ENCODE results near the gene MACIR.
"Not testable (repeated sequence)": the region's sequence is repeated elsewhere in the genome, so short reads cannot be mapped to it uniquely, and the experiment has no call there.

MACIR gene, protein sequence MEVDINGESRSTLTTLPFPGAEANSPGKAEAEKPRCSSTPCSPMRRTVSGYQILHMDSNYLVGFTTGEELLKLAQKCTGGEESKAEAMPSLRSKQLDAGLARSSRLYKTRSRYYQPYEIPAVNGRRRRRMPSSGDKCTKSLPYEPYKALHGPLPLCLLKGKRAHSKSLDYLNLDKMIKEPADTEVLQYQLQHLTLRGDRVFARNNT

DNA sequence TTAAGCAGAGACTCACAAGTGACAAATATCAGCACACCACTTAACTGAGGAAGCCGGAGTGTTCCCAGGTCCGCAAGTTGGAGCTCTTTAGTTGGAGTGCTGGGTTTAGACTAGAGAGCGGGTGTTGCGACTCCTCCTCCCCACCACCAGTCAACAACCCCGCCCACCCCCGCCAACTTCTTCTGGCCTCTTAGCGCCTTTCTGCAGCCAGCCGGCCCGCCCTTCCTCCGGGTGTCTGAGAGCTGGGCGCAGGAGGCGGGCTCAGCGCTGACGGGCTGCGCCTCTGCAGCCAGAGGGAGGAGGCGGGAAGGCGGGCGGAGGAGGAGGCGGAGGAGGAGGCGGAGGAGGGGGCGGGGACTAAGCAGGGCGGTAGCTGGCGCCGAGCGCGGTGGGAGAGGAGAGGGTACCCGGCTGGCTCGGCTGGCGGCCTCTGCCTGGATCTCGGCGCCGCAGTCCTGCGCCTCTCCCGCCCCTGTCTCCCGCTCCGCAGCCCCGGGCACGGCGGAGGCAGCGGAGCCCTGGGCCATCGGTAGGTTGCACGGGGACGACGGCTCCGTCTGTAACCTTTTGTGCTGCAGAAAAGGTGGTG, at the start of gene MACIR:
MACIR (plus strand) TSS at position 396 of the 589 bp plus-strand sequence. CDS start 17,157 bp downstream, outside the sequence.
- peak; percentile 93 to 97 (median 96) for DNase-seq

DNA sequence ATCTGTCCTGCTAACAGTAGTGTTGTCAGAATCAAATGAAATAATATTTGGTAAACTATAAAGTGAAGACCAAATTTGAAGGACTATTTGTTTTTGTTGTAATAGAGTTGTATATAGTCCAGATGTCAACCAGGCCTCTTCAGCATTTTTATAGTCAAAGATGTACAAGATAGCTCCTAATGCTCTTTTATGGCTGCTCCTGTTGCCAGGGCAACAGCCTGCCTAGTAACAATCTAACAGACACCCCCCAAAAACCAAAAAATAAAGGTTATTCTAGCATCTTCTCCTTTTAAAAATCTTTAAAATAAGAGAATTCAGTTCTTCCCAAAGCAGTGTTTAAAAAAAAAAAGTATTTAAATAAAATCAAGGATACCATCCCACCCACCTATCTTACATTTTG, 49.5 kb upstream of the MACIR start:
- no peak for DNase-seq

DNA sequence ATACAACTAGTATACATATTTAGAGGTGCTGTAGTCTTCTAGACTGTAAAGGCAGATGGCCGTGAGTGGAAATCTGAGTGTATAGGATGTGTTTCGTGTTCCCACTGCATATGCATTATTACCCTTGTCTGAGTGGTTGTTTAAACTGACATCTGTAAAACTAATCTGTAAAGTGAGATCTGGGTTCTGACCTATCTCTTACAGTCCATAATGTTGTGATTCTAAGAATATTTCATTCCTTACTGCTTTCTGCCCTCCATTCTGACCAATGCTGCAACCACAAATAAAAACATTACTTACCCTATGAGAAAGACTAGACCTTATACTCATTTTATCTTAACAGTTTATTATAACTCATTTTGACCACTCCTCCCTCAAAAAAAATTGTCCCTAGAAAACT, 47.6 kb upstream of the MACIR start:
- no peak for DNase-seq

DNA sequence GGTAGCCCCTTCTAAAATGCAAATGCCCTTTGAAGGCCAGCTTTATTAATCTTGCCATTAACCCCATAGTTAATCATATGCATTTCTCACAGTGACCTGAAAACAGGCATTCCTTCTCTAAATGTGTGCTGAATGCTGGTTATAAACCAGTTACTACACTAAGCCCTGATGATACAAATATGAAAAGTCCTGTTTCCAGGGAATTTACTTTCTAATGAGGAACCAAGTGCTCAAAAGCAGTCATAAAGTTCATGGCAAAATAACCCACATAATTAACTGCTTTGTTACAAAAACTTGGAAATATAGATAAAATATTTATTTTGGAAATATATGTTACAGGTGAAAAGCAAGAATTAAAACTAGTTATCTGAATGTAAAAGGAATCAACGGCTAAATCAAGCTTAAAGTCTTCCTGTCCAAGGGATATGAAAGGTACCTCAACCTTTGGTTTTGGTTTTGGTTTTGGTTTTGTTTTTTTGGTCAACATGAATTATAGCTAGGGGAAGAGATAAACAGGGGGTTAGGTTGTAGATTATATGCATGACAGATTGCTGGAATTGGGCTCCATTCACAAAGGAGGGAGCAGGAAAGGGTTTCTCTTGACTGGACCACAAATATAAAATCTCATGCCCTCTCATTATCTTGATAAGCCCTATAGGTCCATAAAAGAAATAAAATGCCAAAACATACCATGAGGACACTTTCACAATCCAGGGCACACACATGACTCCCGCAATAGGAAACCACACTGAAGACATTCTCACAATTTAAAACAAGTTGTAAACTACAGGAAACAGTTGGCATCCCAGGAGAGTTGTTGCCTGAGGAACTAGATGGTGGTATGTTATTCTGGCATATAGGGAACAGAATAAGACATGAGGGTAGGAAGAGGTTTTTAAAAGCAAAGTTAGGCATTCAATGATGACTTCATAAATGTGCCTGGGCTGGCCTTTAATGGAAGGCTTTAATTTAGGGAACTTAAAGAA, 46.7 kb upstream of the MACIR start:
- peak; percentile 47 to 71 (median 65) for DNase-seq

DNA sequence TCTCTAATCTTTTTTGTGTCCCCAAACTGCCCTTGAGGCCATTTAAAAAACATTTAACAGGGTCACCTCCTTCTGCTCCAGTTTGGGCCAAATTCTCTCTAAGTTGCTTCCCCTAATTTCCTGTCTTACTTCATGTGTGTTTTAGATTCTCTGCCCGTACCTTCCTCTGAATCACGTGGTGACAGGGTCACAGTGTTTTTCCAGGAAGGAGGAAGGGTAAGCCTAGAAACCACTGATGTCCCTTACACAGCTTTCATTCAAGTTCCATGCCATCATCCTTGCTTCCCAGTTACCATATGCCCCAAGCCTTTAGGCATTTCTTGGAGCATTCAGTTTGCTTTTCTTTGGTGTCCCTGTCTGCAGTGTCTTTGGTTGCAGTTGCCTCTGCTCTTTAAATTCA, 42.4 kb upstream of the MACIR start:
- DNase-seq = peak; percentile 32 to 48 (median 35)

DNA sequence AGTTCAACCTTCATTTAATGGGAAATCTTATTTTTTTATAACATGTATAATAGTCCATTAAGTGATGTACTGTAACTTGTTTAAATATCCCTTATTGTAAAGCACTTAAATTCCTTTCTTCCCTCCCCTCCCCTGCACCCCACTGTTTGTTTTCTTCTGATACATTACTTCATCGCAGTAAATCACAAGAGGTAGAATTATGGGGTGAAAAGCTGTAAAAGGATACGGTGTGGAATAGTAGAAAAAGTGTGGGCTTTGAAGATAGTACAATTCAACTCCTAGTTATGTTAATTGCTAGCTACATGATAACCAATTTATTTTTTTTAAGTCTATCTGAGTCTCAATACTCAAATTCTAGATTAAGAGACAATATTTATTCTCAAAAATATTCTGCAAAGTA, 41.9 kb upstream of the MACIR start:
- DNase-seq = no peak

DNA sequence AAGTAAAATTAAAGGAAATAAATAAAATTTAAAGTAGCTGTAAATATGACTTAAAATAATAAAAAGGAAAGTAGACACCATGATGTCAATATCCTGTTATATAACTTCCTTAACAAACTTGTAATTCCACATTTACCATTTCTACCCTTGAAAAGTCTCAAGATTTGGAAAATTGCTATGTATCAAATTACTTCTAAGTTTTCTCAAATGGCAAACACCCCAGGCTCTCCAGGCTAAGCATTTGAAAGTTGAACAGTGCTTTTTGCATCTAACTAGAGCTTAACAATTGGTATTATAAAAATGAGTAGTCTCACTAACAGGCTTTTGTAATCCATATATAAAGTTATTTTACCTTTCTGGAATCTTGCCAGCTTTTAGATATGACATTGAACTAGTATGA, 41.5 kb upstream of the MACIR start:
- DNase-seq = no peak

DNA sequence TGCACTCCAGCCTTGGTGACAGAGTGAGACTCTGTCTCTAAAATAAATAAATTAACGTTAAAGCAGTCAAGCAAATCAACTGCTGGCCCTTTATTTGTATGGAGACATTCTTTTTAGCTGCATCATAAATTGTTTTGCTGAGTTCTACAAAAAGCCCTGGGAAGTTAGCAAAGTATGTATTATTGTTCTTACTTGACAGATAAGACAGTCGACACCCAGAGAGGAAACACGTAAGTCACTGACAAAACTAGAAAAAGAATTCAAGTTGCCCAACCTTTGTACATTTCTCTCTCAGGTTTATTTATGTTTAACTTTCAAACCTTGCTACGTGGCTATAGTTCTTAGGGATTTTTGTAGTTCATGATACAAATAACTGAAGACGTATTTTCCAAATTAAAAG, 40.4 kb upstream of the MACIR start:
- DNase-seq = no peak

DNA sequence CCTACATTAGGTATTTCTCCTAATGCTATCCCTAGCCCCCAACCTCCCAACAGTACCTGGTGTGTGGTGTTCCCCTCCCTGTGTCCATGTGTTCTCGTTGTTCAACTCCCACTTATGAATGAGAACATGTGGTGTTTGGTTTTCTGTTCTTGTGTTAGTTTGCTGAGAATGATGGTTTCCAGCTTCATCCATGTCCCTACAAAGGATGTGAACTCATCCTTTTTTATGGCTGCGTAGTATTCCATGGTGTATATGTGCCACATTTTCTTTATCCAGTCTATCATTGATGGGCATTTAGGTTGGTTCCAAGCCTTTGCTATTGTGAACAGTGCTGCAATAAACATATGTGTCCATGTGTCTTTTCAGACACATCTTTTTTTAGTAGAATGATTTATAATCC, 39.5 kb upstream of the MACIR start:
- DNase-seq = not testable (repeated sequence)

DNA sequence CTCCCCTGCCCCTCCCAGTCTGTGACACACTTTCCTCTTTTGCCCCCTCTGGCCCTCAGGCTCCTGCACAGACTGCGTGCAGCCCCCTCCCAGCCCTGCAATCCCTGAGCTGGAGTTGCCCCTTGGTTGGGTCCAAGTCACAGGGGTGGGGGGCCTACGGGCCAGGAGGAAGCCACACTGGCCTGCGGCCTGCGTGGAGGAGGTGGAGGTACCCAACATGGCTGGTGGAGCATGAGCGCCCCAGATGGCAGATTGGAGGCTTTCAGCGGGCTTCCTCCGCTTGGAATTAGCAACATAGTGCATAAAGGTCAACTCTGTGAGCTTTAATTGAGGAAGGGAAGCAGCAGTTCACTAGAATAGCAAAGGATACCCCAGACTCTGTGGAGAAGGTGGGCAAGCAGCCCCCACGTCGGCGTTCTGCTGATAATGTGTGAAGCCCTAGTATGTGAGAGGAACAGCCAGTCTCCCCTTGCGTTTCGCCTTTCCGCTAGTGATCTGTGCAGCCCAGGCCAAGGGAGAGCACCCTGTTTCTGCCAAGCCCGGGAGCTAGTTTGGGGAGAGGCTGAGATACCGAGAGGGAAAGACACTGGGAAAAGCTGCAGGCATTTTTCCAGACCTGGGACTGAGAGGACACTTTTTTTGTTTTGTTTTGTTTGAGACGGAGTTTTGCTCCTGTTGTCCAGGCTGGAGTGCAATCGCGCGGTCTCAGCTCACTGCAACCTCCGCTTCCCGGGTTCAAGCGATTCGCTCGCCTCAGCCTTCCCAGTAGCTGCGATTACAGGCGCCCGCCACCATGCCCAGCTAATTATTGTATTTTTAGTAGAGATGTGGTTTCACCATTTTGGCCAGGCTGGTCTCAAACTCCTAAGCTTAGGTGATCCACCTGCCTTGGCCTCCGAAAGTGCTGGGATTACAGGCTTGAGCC, 35.3 kb upstream of the MACIR start:
- no peak for DNase-seq

DNA sequence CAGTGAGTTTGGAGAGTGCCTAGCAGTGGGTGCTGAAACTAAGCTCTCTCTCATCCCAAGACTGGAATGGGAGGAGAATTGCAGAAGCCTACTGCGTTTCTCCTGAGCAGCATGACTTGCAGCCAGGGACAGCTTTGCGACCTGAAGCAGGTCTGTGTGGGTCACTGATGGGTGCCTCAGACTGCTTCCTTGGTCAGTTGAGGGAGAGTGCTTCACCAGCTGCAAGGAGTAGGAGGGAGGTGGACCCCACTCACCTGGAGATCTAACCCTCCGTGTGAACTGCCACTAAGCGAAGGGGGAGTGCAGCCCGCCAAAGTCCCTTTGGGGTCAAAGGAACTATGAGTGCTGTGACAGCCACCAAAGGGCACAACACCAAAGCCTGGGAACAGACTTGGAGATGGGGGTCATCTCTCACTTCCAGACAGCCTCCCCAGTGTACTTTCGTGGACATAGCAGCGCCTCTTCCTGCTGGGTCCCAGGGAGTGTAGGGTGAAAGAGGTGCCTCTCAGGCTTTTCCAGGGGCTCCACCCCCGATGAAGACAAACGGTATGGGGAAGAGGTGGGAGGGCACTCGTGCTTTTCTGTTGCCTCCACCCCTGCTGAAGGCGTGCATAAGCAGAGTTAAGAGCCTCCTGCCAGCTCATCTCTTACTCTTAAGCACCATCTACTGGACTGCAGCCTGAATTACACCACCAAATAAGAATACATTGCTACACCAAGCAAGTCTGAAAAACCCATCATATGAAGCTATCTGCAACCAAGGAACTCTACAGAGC, 34.3 kb upstream of the MACIR start:
- DNase-seq = peak; percentile 74 to 82 (median 74)

DNA sequence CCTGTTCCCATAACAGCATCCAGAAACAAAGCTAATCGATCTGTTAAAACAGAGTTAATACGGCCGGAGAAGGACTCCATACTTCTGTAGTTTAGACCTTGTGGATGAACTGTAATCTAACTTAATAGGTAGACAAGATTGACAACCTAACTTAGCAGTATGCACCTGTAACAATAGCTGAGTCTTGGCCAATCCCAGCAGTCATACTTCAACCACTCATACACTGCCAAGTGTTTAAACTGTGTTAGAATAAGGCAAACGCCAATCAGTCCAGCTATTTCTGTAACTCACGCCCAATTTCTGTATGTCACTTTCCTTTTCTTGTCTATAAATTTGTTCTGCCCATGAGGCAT, 33.7 kb upstream of the MACIR start:
- no peak for DNase-seq

DNA sequence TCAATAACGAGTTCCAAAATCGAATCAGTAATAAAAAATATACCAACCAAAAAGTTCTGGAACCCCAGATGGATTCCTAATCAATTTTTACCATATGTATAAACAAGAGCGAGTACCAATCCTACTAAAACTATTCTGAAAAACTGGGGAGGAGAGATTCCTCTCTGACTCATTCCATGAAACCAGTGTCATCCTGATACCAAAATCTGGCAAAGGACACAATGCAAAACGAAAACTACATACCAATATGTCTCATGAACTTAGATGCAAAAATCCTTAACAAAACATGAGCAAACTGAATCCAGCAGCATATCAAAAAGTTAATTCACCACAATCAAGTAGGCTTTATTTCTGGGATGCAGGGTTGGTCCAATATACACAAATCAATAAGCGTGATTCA, 30.5 kb upstream of the MACIR start:
- DNase-seq = no peak

DNA sequence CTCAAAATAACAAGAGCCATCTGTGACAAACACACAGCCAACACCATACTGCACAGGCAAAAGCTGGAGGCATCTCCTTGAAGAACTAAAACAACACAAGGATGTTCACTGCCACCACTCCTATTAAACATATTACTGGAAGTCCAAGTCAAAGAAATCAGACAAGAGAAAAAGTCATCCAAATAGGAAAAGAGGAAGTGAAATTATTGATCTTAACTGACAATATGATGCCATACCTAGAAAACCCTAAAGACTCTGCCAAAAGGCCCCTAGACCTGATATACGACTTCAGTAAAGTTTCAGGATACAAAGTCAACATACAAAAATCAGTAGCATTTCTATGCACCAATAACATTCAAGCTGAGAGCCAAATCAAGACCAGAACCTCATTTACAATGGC, 30.0 kb upstream of the MACIR start:
- DNase-seq = no peak

DNA sequence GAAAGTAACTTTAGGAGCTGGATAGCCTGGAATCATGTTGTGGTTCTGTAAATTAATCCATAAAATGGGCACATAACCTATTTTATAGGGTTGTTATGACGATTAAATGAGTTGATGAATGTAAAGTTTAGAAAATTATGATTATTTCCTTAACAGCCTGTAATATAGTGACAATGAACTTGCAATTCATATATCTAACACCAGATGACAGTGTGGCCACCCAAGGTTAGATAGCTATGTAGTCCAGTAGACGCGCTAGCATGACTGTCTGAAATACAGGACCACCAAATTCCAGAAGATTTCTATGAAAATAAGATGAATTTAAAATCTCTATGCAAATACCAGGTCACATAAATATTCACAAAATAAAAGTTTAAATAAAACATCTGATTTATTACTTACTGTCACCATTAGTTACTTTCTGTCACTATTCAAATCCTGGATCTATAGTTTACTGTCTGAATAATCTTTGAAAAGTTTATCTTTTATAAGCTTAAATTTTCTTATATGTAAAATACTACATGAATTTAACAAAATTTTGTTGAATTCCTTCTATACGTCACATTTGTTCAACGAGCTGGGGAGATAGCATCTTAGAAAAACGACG, 26.1 kb upstream of the MACIR start:
- peak; percentile 57 to 75 (median 70) for DNase-seq

DNA sequence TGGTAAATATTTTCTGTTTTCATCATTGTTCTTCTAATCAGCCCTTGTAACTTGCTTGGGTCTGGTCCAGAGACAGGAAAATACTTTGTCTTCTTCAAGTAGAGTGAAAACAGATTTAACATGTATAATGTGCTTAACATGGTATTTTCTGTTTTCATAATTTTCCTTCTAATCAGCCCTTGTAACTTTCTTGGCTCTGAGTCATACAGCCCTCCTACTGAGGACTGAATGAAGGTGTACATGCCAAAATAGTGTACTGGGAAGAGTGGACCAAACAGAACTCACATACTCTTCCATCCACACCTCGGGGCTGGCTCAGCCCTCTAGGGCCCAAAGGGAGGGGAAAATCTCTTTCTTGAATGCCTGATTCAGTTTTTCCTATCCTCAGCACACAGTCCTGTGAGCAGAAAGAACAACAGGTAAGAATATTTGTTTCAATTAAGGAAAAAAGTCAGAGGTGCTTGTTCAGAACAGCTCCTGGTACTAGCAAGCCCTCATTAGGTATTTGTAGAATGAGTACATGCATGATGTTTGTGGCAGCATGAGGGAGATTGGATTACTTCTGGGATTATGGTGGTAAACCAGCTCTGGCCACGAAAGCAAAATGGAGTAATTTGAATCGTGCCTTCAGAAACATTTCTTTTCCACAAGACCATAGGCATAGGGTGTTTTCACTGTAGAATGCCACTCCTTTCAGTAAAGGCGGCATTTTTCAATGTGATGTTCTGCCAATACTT, 24.2 kb upstream of the MACIR start:
- DNase-seq = no peak

DNA sequence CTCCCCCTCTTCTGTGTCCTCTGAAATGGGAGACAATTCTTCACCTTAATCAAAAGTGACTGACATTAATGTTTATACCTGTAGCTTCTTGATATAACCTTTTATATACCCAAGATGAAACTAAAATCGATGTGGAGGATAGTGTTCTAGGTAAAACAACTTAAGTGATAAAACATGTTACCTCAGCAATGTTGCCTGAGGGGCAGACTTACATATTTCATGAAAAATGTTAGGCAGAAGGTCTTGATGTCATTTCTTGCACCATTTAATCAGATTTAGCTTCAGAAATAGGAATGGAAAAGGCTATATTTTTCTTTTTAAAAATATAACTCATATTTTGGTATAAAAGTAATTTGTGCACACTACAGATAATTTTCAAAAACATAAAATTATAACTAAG, 22.7 kb upstream of the MACIR start:
- no peak for DNase-seq

DNA sequence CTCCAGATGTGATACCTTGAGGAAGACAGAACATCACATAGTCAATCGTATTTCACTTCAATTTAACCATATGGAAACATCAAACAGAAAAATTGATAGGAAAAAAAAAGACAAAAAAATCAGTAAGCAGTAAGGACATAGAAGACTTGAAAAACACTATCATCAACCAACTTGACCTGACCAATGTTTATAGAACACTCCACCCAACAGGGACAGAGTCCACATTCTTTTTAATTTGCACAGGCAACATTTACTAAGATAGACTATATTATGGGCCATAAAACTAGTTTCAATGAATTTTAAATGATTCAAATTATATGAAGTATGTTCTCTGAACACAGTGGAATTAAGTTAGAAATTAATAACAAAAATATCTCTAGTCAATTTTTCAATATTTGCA, 20.8 kb upstream of the MACIR start:
- no peak for DNase-seq

DNA sequence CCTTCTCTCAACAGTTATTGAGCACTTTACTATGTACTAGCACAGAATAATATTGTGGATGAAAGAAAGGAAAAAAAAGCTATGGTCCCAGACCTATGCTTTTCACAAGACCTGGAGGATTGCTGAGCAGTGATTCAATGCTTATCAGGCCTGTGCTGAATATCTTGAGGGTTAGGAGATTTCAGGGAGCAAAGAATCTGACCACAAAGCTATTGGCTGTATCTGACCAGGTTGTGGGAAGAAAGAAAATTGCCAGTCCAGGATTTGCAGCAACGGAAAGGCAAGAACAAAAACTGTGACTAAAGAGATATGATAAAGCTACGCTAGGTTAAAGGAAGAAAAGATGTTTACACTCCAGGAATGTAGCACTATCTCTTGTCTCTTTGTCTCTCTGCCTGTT, 14.9 kb upstream of the MACIR start:
- DNase-seq = no peak

DNA sequence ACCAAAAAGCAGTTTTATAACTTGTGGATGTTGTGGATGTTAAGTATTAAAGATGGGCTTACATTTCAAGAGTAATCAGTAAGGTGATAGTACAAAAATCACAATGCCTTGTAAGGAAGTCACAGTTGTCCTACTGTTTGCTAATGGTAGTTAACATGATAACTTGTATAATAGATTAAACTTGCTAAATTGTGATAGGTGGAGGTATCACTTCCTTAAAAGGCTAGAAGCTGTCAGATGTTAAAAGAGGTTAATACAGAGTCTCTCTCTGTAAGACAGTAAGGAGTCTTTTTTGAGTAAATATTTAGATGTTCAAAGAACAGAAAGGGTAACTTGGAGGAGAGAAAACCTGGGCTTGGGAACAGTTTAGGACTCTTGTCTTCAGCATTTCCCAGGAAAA, 14.2 kb upstream of the MACIR start:
- DNase-seq = no peak

DNA sequence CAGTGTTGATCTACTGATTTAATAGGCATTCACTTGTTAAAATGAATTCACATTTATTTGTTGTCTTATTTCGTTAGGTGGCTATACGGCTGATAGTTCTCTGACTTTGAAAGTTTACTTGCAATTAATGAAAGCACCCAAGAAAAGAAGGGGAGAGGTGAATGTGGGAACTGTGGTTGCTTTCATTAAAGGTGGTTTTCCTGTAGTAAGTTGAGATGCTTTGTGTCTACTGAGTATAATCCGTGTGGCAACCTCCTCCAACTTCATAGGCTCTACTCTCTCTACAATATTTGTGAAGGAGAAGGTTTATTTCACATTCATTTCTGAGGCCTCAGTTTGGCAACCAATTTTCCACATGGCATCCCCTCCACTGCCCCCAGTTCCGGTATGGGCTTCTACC, 12.8 kb upstream of the MACIR start:
- no peak for DNase-seq

Measured in suppressor macrophage treated with lipopolysaccharide for 1 hour (primary cell).